ENCODE data around the gene PMVK. TPM values are rescaled to one million over a fixed set of nuclear protein-coding genes. Genes with fewer than 3 reads are reported as not detected.
A peak's percentile ranks its signal among the peaks of the same experiment; 100 is the strongest.

Gene PMVK
- total and polyA plus RNA-seq, 2 donors = 14.7 to 27.5 TPM

DNA sequence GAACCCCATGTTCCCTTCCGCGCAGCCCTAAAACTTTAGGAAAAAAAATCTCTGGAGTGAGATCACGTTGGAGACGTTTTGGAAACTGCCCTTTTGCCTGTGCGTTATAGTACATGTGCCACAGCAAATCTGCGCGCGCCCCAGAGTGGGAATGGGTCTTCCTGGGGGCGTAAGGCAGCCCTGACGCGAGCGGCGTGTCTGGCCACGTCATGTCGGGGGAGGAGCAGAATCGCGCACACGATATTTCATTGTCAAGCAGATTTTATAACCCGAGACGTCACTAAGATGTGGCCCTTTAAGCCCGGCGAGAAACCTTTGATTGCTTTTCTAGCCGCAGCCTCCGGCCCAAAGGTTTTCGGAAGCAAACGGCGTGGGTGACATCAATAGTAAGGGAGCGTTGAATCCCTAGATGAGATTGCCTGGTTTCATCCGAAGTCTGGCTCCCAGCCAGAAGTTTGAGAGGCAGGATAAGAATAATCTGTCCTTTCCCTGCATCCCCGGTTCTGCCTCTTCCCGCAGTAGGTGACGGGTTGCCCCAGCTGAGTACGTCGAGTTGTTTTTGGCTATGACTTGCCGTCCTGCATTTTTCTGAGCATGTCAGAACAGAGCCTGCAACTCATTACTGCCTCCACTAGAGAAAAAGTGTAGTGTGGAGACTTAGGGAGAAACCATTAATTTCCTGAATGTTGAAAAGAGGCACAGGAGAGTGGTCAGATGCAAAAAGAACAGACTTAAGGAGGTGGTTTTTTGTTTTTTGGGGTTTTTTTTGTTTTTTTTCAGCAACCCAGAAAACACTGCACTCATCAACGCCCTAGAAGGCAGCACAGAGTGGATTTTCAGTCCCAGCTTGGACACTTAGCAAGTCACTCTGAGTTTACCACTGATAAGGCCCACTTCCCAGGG, 817 bp upstream of the PMVK start:
- DNase-seq (ENCODE audit: low read depth in 6 of 9, low spot score in 9 of 9) = peak; percentile 83 to 95 (median 91)
- peaks cover 9 to 58% of the 10 kb centered on the region in 2 donors for H3K4me1 ChIP-seq (ENCODE audit: control insufficient read depth in 2 of 2, insufficient read depth in 2 of 2, low read length in 2 of 2)
- H3K4me3 ChIP-seq (ENCODE audit: low read length in 2 of 2) = peak overlapping the region; percentile 65 to 67
- H3K27ac ChIP-seq (ENCODE audit: low read depth in 1 of 2, low read length in 1 of 2) = peak overlapping the region; percentile 95 to 100
- no peaks in the 10 kb centered on the region for H3K27me3 ChIP-seq (ENCODE audit: control insufficient read depth in 2 of 2, insufficient read depth in 1 of 2, low read length in 1 of 2)
- 1% methylated on average over 36 of the region's 36 CpGs for WGBS
- H3K9me3 ChIP-seq (ENCODE audit: control insufficient read depth in 2 of 2, insufficient read depth in 1 of 2, low read length in 1 of 2) = peaks cover 0 to 6% of the 10 kb centered on the region in 2 donors
- peaks cover 2 to 3% of the 10 kb centered on the region in 2 donors for H3K36me3 ChIP-seq (ENCODE audit: control insufficient read depth in 2 of 2, insufficient read depth in 2 of 2, low read length in 1 of 2)

DNA sequence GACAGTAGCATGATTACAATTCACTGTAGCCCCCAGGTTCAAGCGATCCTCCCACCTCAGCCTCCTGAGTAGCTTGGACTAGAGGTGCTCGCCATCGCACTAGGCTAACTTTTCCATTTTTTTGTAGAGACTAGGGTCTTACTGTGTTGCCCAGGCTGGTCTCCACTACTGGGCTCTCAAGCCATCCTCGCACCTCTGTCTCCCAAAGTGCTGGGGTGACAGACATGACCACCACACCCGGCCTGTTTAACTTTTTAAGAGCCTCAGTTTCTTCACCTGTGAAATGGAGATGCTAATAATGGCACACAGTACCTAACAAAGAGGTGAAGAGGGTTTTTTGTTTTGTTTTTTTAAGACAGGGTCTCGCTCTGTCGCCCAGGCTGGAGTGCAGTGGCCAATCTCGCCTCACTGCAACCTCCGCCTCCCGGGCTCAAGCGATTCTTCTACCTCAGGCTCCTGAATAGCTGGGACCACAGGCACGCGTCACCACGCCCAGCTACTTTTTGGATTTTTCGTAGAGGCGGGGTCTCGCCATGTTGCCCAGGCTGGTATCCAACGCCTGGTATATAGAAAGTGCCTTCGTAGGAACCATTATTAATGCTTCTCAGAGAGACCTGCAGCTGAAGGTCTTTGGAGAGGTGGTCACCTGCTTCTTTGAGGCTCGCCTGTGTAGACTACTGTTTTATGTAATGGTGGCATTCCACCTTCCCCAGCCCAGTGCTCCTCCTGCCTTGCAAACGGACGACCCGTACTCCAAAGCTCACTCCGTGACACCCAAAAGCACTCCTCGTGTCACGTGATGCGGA, 567 bp downstream of the PMVK start:
- Histone ChIP-seq H3K36me3 (ENCODE audit: control insufficient read depth in 2 of 2, insufficient read depth in 2 of 2, low read length in 1 of 2) (peaks cover 0 to 5% of the 10 kb centered on the region in 2 donors), H3K9me3 (ENCODE audit: control insufficient read depth in 2 of 2, insufficient read depth in 1 of 2, low read length in 1 of 2) (peaks cover 0 to 4% of the 10 kb centered on the region in 2 donors), H3K4me3 (ENCODE audit: low read length in 2 of 2) (peak overlapping the region; percentile 65 to 67), H3K4me1 (ENCODE audit: control insufficient read depth in 2 of 2, insufficient read depth in 2 of 2, low read length in 2 of 2) (peaks cover 7 to 44% of the 10 kb centered on the region in 2 donors), H3K27ac (ENCODE audit: low read depth in 1 of 2, low read length in 1 of 2) (peak overlapping the region; percentile 95 to 100), H3K27me3 (ENCODE audit: control insufficient read depth in 2 of 2, insufficient read depth in 1 of 2, low read length in 1 of 2) (no peaks in the 10 kb centered on the region)
- WGBS = 57% methylated on average over 27 of the region's 27 CpGs
- DNase-seq (ENCODE audit: low read depth in 6 of 9, low spot score in 9 of 9) = no peak

DNA sequence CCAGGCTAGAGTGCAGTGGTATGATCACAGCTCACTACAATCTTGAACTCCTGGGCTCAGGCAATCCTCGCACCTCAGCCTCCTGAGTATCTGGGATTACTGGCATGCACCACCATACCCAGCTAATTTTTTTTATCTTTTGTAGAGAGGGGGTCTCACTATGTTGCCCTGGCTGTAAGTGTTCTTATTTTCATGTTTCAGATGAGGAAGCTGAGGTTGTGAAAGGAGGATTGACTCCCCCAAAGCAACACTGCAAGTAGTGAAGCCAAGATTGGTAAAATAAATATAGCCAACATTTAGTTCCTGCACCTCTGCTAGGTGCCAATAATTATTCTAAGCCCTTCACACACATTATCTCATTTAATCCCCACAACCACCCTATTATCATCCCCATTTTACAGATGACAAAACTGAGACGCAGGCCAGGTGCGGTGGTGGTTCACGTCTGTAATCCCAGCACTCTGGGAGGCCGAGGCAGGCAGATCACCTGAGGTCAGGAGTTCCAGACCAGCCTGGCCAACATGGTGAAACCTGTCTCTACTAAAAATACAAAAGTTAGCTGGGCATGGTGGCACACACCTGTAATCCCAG, 2.1 kb downstream of the PMVK start:
- Histone ChIP-seq H3K9me3 (ENCODE audit: control insufficient read depth in 2 of 2, insufficient read depth in 1 of 2, low read length in 1 of 2) (peaks cover 0 to 4% of the 10 kb centered on the region in 2 donors), H3K27me3 (ENCODE audit: control insufficient read depth in 2 of 2, insufficient read depth in 1 of 2, low read length in 1 of 2) (no peaks in the 10 kb centered on the region), H3K27ac (ENCODE audit: low read depth in 1 of 2, low read length in 1 of 2) (no peak overlapping the region), H3K36me3 (ENCODE audit: control insufficient read depth in 2 of 2, insufficient read depth in 2 of 2, low read length in 1 of 2) (peaks cover 5 to 7% of the 10 kb centered on the region in 2 donors), H3K4me3 (ENCODE audit: low read length in 2 of 2) (no peak overlapping the region), H3K4me1 (ENCODE audit: control insufficient read depth in 2 of 2, insufficient read depth in 2 of 2, low read length in 2 of 2) (peaks cover 7 to 30% of the 10 kb centered on the region in 2 donors)
- 97% methylated on average over 5 of the region's 5 CpGs for WGBS
- DNase-seq (ENCODE audit: low read depth in 6 of 9, low spot score in 9 of 9) = no peak

DNA sequence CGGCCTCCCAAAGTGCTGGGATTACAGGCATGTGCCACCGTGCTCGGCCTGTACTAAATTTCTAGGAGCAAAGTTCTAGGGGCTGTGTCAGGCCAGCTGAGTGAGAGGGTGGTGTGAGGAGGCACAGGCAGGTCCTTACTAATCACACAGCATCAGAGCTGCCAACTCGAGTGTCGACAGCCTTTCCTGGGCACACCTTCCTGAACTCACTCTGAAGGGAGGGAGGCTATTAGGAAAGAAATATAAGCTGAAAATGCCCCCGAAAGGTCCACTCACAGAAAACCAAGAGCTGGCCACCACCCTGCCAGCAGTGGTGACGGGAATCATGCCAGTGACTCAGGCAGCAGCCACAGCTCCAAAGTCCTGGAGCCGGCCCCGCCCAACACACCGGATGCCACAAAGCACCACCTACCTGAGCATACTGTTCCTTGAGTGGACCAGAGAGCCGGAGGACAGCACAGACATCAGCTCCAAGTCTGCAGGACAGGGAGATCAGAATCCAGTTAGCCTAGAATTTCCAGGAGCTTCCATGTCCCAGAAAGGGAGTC, 4.5 kb downstream of the PMVK start:
- Histone ChIP-seq H3K36me3 (ENCODE audit: control insufficient read depth in 2 of 2, insufficient read depth in 2 of 2, low read length in 1 of 2) (peaks cover 11 to 15% of the 10 kb centered on the region in 2 donors), H3K27me3 (ENCODE audit: control insufficient read depth in 2 of 2, insufficient read depth in 1 of 2, low read length in 1 of 2) (no peaks in the 10 kb centered on the region), H3K9me3 (ENCODE audit: control insufficient read depth in 2 of 2, insufficient read depth in 1 of 2, low read length in 1 of 2) (no peaks in the 10 kb centered on the region), H3K27ac (ENCODE audit: low read depth in 1 of 2, low read length in 1 of 2) (no peak overlapping the region), H3K4me1 (ENCODE audit: control insufficient read depth in 2 of 2, insufficient read depth in 2 of 2, low read length in 2 of 2) (peaks cover 7 to 14% of the 10 kb centered on the region in 2 donors), H3K4me3 (ENCODE audit: low read length in 2 of 2) (no peak overlapping the region)
- 98% methylated on average over 11 of the region's 11 CpGs for WGBS
- DNase-seq (ENCODE audit: low read depth in 6 of 9, low spot score in 9 of 9) = no peak

- no peak overlapping the region for H3K4me3 ChIP-seq (ENCODE audit: low read length in 2 of 2)
- no peaks in the 10 kb centered on the region for H3K27me3 ChIP-seq (ENCODE audit: control insufficient read depth in 2 of 2, insufficient read depth in 1 of 2, low read length in 1 of 2)
- H3K36me3 ChIP-seq (ENCODE audit: control insufficient read depth in 2 of 2, insufficient read depth in 2 of 2, low read length in 1 of 2) = peaks cover 38 to 50% of the 10 kb centered on the region in 2 donors
- DNase-seq (ENCODE audit: low read depth in 6 of 9, low spot score in 9 of 9) = no peak
- H3K9me3 ChIP-seq (ENCODE audit: control insufficient read depth in 2 of 2, insufficient read depth in 1 of 2, low read length in 1 of 2) = no peaks in the 10 kb centered on the region
- no peak overlapping the region for H3K27ac ChIP-seq (ENCODE audit: low read depth in 1 of 2, low read length in 1 of 2)
- WGBS = 81% methylated on average over 13 of the region's 13 CpGs
- H3K4me1 ChIP-seq (ENCODE audit: control insufficient read depth in 2 of 2, insufficient read depth in 2 of 2, low read length in 2 of 2) = peaks cover 0 to 8% of the 10 kb centered on the region in 2 donors
Observed at GRCh38 chr1:154926201-154926600, 10.3 kb downstream of the PMVK start.

DNA sequence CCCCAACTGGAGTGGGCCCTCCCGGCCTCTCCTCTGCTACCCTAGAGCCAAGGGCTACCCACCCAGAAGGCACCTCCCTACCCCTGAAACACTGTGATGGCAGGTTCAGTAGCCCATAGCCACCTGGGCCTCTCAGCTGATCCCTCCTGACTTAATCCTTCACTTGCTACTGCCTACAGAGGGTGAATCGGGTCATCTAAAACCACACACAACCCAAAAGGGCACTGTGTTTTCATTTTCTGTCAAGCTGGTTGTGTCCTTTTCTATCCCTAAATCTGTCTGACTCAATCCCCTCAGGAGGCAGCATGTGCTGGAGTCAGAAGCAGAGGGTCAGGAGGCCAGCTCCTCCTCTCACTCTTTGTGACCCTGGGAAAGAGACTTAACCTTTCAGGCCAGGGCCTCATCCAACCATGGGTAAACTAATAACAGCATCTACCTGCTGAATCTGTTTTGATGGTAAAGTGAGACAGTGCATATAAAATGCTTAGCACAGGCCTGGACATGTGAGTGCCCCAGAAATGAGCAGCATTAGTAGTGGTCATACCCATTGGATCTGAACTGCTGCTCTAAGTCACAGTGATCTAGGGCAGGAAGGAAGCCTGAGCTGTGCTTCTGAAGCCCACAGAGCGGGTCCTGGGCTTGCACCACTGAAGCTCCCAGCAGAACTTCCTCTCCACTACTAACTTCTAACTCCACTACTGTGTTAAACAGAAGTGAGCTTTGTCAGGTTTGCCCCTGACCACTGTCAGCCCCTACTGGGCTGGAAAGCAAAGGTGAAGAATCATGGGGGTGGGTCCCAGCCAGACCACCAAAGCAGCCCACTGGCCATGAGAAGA, 11.0 kb downstream of the PMVK start:
- H3K27ac ChIP-seq (ENCODE audit: low read depth in 1 of 2, low read length in 1 of 2) = no peak overlapping the region
- H3K4me1 ChIP-seq (ENCODE audit: control insufficient read depth in 2 of 2, insufficient read depth in 2 of 2, low read length in 2 of 2) = peaks cover 0 to 8% of the 10 kb centered on the region in 2 donors

GRCh38 chr1:154923695-154924094, 12.8 kb downstream of the PMVK start:
- no peak for DNase-seq (ENCODE audit: low read depth in 6 of 9, low spot score in 9 of 9)
- H3K4me3 ChIP-seq (ENCODE audit: low read length in 2 of 2) = no peak overlapping the region
- WGBS = 99% methylated on average over 3 of the region's 3 CpGs
- no peak overlapping the region for H3K27ac ChIP-seq (ENCODE audit: low read depth in 1 of 2, low read length in 1 of 2)
- no peaks in the 10 kb centered on the region for H3K27me3 ChIP-seq (ENCODE audit: control insufficient read depth in 2 of 2, insufficient read depth in 1 of 2, low read length in 1 of 2)
- peaks cover 35 to 42% of the 10 kb centered on the region in 2 donors for H3K36me3 ChIP-seq (ENCODE audit: control insufficient read depth in 2 of 2, insufficient read depth in 2 of 2, low read length in 1 of 2)
- no peaks in the 10 kb centered on the region for H3K9me3 ChIP-seq (ENCODE audit: control insufficient read depth in 2 of 2, insufficient read depth in 1 of 2, low read length in 1 of 2)
- peaks cover 0 to 8% of the 10 kb centered on the region in 2 donors for H3K4me1 ChIP-seq (ENCODE audit: control insufficient read depth in 2 of 2, insufficient read depth in 2 of 2, low read length in 2 of 2)

More for the DNA sequence above, 11.0 kb downstream of the PMVK start:
- H3K4me3 ChIP-seq (ENCODE audit: low read length in 2 of 2) = no peak overlapping the region
- WGBS = 96% methylated on average over 3 of the region's 3 CpGs
- H3K36me3 ChIP-seq (ENCODE audit: control insufficient read depth in 2 of 2, insufficient read depth in 2 of 2, low read length in 1 of 2) = peaks cover 35 to 49% of the 10 kb centered on the region in 2 donors
- DNase-seq (ENCODE audit: low read depth in 6 of 9, low spot score in 9 of 9) = no peak
- no peaks in the 10 kb centered on the region for H3K27me3 ChIP-seq (ENCODE audit: control insufficient read depth in 2 of 2, insufficient read depth in 1 of 2, low read length in 1 of 2)
- H3K9me3 ChIP-seq (ENCODE audit: control insufficient read depth in 2 of 2, insufficient read depth in 1 of 2, low read length in 1 of 2) = no peaks in the 10 kb centered on the region

DNA sequence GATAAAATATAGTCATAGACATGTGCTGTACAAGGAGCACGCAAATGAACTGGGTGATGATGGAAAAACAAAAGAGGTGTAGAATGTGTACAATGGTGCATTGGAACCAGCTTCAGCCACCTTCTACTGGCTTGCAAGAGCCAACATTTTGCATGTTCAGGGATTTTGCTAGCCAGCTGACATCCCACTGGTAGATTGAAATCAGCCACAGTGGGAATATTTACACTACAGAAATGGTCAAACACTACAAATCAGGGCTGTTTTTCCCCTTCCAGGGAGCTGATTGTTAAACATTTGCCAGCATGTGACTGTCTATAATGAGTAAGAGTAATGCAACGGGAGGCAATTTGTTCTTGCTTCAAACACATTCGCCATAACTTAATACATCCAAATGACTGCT, 23.2 kb downstream of the PMVK start:
- H3K4me3 ChIP-seq (ENCODE audit: low read length in 2 of 2) = no peak overlapping the region
- WGBS = 97% methylated on average over 3 of the region's 3 CpGs
- no peaks in the 10 kb centered on the region for H3K27me3 ChIP-seq (ENCODE audit: control insufficient read depth in 2 of 2, insufficient read depth in 1 of 2, low read length in 1 of 2)
- peaks cover 0 to 4% of the 10 kb centered on the region in 2 donors for H3K36me3 ChIP-seq (ENCODE audit: control insufficient read depth in 2 of 2, insufficient read depth in 2 of 2, low read length in 1 of 2)
- DNase-seq (ENCODE audit: low read depth in 6 of 9, low spot score in 9 of 9) = no peak
- no peak overlapping the region for H3K27ac ChIP-seq (ENCODE audit: low read depth in 1 of 2, low read length in 1 of 2)
- H3K4me1 ChIP-seq (ENCODE audit: control insufficient read depth in 2 of 2, insufficient read depth in 2 of 2, low read length in 2 of 2) = no peaks in the 10 kb centered on the region
- H3K9me3 ChIP-seq (ENCODE audit: control insufficient read depth in 2 of 2, insufficient read depth in 1 of 2, low read length in 1 of 2) = peaks cover 0 to 7% of the 10 kb centered on the region in 2 donors
